OCI-LY7 (cell line): ENCODE results near the gene MANSC1.

Experiments used
- EZH2phosphoT487 ChIP-seq: fragments of 200-600 bp; sonication (generic); IDR thresholded peaks from 2 replicates; pipeline ENCODE4 v1.6.1; 2018; ENCODE audit warnings: low read depth, borderline replicate concordance, mild to moderate bottlenecking, mixed run types, antibody characterized with exemption, low read length, moderate library complexity, mixed read lengths
- TF ChIP-seq, protein P1 (sequence below): fragments of 200-600 bp; sonication (generic); conservative IDR thresholded peaks from 2 replicates; pipeline ENCODE4 v1.5.1; 2014; ENCODE audit warnings: mild to moderate bottlenecking, antibody characterized with exemption, low read length, moderate library complexity, mixed read lengths

DNA sequence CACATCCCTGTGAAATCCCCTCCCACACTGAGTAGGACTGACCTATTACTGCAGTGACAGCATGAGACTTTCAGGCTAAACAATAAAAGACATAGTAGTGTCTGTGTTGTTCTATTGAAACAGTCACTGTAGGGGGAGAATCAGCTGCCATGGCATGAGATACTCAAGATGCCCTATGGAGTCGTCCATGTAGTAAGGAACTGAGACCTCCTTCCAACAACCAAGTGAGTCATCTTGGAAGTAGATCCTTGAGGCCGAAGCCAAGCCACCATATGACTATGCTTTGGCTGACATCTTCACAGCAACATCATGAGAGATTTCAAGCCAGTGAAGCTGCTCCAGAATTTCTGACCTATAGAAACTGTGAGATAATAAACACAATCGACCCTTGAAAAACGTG, 71.1 kb downstream of the MANSC1 start:
- TF ChIP-seq, protein P1, sequence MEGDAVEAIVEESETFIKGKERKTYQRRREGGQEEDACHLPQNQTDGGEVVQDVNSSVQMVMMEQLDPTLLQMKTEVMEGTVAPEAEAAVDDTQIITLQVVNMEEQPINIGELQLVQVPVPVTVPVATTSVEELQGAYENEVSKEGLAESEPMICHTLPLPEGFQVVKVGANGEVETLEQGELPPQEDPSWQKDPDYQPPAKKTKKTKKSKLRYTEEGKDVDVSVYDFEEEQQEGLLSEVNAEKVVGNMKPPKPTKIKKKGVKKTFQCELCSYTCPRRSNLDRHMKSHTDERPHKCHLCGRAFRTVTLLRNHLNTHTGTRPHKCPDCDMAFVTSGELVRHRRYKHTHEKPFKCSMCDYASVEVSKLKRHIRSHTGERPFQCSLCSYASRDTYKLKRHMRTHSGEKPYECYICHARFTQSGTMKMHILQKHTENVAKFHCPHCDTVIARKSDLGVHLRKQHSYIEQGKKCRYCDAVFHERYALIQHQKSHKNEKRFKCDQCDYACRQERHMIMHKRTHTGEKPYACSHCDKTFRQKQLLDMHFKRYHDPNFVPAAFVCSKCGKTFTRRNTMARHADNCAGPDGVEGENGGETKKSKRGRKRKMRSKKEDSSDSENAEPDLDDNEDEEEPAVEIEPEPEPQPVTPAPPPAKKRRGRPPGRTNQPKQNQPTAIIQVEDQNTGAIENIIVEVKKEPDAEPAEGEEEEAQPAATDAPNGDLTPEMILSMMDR: no peak
- TF ChIP-seq EZH2phosphoT487: no peak
